Measurements from ENCODE around the gene HTRA3. TPM values are rescaled to one million over a fixed set of nuclear protein-coding genes. Genes with fewer than 3 reads are reported as not detected.
A peak's percentile ranks its signal among the peaks of the same experiment; 100 is the strongest.

Gene HTRA3
- total and polyA plus RNA-seq, 2 of the 4 experiments (the other 2 are of a cell fraction), result 1.3 to 9.5 TPM

GRCh38 chr4:8261851-8262535 is 7.6 kb upstream of the HTRA3 start:
- peak overlapping the region; percentile 41 for H2AFZ ChIP-seq (replicated peaks; ENCODE audit: low read length, poor library complexity)
- dilution Hi-C loops (cut with HindIII; ENCODE audit: low sequenced_read_pairs, unreplicated experiment), result no loop called here
- H2AK5ac ChIP-seq (ENCODE audit: low read depth, low read length), result peak overlapping the region; percentile 60; the same call in 1 of the 2 replicates

More at GRCh38 chr4:8261851-8262535, 7.6 kb upstream of the HTRA3 start:
- DNase-seq (peak; percentile 25), ATAC-seq (ENCODE audit: low read depth) (no peak)
- H3K14ac ChIP-seq (replicated peaks; ENCODE audit: low read depth, low read length), result no peak overlapping the region
- no peak overlapping the region for H3K18ac ChIP-seq (ENCODE audit: low read depth, low read length)
- H2AK9ac ChIP-seq (replicated peaks; ENCODE audit: low read depth, low read length, poor library complexity), result no peak overlapping the region
- no peak overlapping the region for H3K4me3 ChIP-seq (ENCODE audit: insufficient read depth, low read depth, low read length)
- peaks cover 4% of the 10 kb centered on the region; the same call in 1 of the 2 replicates for H3K27me3 ChIP-seq (ENCODE audit: control insufficient read depth, insufficient read depth, low read length)
- H4K8ac ChIP-seq (ENCODE audit: low read depth in 2 of 2, low read length in 2 of 2), result no peak overlapping the region
- H3K9ac ChIP-seq (ENCODE audit: low read depth, low read length), result no peak overlapping the region
- no peak overlapping the region for H3K27ac ChIP-seq (ENCODE audit: insufficient read depth, low read length)
- 0 out of 2 replicates have a peak overlapping the region, but pooled peaks have one; percentile 32 for H2BK20ac ChIP-seq (ENCODE audit: low read depth, low read length)
- no peak overlapping the region for H4K91ac ChIP-seq (ENCODE audit: insufficient read depth, low read depth, low read length)
- in situ Hi-C loops (cut with MboI; ENCODE audit: low sequenced_read_pairs) (no loop called here), intact Hi-C loops (cut with micrococcal nuclease) (no loop called here)
- no peaks in the 10 kb centered on the region for H3K79me1 ChIP-seq (ENCODE audit: low read depth in 1 of 2, low read length in 2 of 2)
- H3K4me1 ChIP-seq (ENCODE audit: control insufficient read depth, insufficient read depth, low read length), result peaks cover 7% of the 10 kb centered on the region
- H2BK5ac ChIP-seq (ENCODE audit: low read depth, low read length, poor library complexity, severe bottlenecking), result no peak overlapping the region
- H4K20me1 ChIP-seq (ENCODE audit: insufficient read depth, low read length), result peaks cover 4% of the 10 kb centered on the region
- H3K9me3 ChIP-seq (ENCODE audit: control insufficient read depth, insufficient read depth, low read length), result no peaks in the 10 kb centered on the region
- peaks cover 4% of the 10 kb centered on the region for H3K9me1 ChIP-seq (ENCODE audit: insufficient read depth, low read length)
- POLR2A ChIA-PET (ENCODE audit: unreplicated experiment), result no interaction called here
- H2BK15ac ChIP-seq (ENCODE audit: low read depth, low read length), result no peak overlapping the region
- peak overlapping the region; percentile 51 for H3K4ac ChIP-seq (ENCODE audit: low read depth, low read length)
- BruUV-seq (replicated peaks), result no TSS peak
- no peaks in the 10 kb centered on the region for H3K36me3 ChIP-seq (ENCODE audit: control insufficient read depth, insufficient read depth, low read length)
- H3K56ac ChIP-seq (ENCODE audit: extremely low read depth, insufficient read depth, low read length), result no peak overlapping the region
- H3K4me2 ChIP-seq (ENCODE audit: low read depth, low read length), result no peak overlapping the region
- CTCF ChIA-PET, result interaction anchor here (0.8 kb wide), 1 partner anchor 13 kb away, joined by 3 read pairs; no protein-coding TSS in a partner anchor
- no peak overlapping the region for H4K5ac ChIP-seq (ENCODE audit: low read depth, low read length)
- WGBS, 2 experiments (ENCODE audit: extremely low coverage in 2 of 2, insufficient read length in 1 of 2), result 70% methylated on average over 7 of the region's 25 CpGs; no CpG with 5 or more reads in 1 of the 2 experiments
- H2BK120ac ChIP-seq (ENCODE audit: low read depth, low read length), result no peak overlapping the region
- no peak overlapping the region for H3K23ac ChIP-seq (ENCODE audit: low read depth, low read length)
- TF ChIP-seq FOS (IDR thresholded peaks at IDR 0.05; ENCODE audit: low read depth, low read length), result no peak
- no peak for TF ChIP-seq RFX5 (IDR thresholded peaks at IDR 0.05; ENCODE audit: low read depth, low read length)
- TF ChIP-seq, protein P1, sequence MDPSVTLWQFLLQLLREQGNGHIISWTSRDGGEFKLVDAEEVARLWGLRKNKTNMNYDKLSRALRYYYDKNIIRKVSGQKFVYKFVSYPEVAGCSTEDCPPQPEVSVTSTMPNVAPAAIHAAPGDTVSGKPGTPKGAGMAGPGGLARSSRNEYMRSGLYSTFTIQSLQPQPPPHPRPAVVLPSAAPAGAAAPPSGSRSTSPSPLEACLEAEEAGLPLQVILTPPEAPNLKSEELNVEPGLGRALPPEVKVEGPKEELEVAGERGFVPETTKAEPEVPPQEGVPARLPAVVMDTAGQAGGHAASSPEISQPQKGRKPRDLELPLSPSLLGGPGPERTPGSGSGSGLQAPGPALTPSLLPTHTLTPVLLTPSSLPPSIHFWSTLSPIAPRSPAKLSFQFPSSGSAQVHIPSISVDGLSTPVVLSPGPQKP (IDR thresholded peaks at IDR 0.05; ENCODE audit: borderline replicate concordance, low read depth, low read length), result no peak
- TF ChIP-seq, protein P2, sequence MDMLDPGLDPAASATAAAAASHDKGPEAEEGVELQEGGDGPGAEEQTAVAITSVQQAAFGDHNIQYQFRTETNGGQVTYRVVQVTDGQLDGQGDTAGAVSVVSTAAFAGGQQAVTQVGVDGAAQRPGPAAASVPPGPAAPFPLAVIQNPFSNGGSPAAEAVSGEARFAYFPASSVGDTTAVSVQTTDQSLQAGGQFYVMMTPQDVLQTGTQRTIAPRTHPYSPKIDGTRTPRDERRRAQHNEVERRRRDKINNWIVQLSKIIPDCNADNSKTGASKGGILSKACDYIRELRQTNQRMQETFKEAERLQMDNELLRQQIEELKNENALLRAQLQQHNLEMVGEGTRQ (IDR thresholded peaks at IDR 0.05; ENCODE audit: low read depth, low read length), result no peak
- TF ChIP-seq, protein P3, sequence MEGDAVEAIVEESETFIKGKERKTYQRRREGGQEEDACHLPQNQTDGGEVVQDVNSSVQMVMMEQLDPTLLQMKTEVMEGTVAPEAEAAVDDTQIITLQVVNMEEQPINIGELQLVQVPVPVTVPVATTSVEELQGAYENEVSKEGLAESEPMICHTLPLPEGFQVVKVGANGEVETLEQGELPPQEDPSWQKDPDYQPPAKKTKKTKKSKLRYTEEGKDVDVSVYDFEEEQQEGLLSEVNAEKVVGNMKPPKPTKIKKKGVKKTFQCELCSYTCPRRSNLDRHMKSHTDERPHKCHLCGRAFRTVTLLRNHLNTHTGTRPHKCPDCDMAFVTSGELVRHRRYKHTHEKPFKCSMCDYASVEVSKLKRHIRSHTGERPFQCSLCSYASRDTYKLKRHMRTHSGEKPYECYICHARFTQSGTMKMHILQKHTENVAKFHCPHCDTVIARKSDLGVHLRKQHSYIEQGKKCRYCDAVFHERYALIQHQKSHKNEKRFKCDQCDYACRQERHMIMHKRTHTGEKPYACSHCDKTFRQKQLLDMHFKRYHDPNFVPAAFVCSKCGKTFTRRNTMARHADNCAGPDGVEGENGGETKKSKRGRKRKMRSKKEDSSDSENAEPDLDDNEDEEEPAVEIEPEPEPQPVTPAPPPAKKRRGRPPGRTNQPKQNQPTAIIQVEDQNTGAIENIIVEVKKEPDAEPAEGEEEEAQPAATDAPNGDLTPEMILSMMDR (conservative IDR thresholded peaks at IDR 0.05; ENCODE audit: low read depth, low read length), result no peak
- no peak for TF ChIP-seq CEBPB (IDR thresholded peaks at IDR 0.05; ENCODE audit: low read depth, low read length)
- TF ChIP-seq RCOR1 (IDR thresholded peaks at IDR 0.05; ENCODE audit: insufficient replicate concordance, low read length), result no peak
- no peak for TF ChIP-seq MAFK (IDR thresholded peaks at IDR 0.05; ENCODE audit: low read depth, low read length)
- TF ChIP-seq CHD1 (IDR thresholded peaks at IDR 0.05; ENCODE audit: low read depth, low read length), result no peak
- TF ChIP-seq MAZ (IDR thresholded peaks at IDR 0.05; ENCODE audit: borderline replicate concordance, low read depth, low read length), result no peak
- TF ChIP-seq POLR2A (IDR thresholded peaks at IDR 0.05; ENCODE audit: low read depth, low read length), result no peak
- no peak for TF ChIP-seq BHLHE40 (IDR thresholded peaks at IDR 0.05; ENCODE audit: low read depth, low read length)
- TF ChIP-seq RAD21 (IDR thresholded peaks at IDR 0.05; ENCODE audit: low read length), result no peak
- no peak for TF ChIP-seq MXI1 (IDR thresholded peaks at IDR 0.05; ENCODE audit: borderline replicate concordance, low read depth, low read length)
- no peak for TF ChIP-seq SMC3 (IDR thresholded peaks at IDR 0.05; ENCODE audit: low read depth, low read length)
- TF ChIP-seq NFE2L2 (IDR thresholded peaks at IDR 0.05; ENCODE audit: low read depth, low read length), result no peak

All from IMR-90 (cell line).